GM19328 (cell line): ENCODE results near the gene SIDT1.

Source experiments
- ATAC-seq: cut with Tn5 transposase; IDR thresholded peaks from one replicate; pipeline ENCODE4 v1.9.1; 2021; ENCODE audit warnings: mild to moderate bottlenecking, moderate library complexity; ENCODE audit not compliant: unreplicated experiment

The SIDT1 gene

DNA sequence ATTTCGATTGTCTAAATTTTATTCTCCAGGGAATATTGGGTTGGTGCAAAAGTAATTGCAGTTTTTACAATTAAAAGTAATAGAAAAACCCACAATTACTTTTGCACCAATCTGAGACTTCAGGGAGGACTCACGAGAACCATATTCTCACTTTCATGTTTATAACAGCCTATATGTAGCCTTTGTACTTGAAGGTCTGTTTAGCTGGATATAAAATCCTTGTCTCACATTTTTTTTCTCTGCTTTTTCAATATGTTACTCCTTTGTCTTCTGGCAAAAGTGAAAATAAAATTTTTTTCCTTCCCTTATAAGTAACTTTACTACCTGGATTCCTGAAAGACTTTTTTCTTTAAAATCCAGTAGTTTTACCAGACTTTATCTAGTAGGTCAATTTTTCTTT is 9.2 kb downstream of the SIDT1 start:
- ATAC-seq: no peak

DNA sequence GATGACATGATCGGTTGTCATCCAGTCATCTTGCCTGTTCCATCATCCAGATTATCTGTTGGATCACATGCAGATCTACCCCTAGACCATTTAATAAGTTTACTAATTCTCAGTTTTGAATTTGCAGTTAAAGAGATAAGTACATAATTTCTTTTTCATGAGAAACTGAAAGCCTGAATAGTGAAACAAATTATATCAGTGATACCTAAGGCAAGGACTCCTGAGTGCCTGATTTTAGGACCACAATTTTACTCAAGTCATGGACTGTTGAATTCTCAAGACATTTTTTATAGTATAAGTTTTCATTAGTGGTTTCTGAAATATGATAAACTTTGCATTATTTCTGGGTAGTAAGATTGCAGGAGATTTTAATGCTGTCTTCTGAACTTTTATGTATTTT is 13.2 kb downstream of the SIDT1 start:
- ATAC-seq: no peak

DNA sequence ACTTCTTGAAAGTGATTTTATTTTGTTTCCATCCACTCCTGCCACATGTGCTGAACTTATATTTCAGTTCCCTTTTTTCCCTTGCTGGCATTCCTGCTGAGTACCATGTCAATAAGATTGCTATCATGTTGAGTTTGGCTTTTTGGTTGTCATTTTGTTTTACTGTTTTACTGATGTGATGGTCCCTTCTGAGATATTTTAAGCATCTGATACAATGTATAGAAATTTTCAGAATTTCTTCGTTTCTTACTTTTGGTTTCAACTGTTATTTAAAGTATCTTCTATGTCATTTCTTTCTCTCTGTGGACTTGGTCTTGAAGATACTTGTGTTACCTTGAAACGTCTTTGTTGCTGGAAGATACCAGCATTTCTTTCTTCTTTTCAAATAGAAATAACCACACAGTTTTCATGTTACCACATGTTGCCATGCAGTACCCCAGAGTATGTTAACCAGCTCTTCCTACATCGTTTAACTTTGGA is 14.1 kb downstream of the SIDT1 start:
- peak; percentile 66 for ATAC-seq

DNA sequence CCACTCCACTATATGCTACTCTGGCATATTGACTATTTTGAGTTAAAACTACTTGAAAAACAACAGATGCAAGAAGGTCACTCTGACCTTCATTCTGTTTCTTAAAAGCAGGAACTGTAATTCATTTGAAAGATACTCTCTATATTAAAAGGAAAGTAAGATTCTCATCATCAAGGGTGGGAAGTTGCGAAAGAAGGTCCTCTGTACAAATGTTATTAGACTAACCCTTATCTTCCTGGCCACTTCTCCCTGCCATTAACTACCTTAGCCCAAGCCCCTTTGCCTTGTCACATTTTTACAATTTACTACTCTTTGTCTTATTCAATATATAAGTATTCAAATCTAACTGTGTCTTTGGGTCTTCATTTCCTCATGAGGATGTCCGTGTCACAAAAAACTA is 16.1 kb downstream of the SIDT1 start:
- no peak for ATAC-seq

DNA sequence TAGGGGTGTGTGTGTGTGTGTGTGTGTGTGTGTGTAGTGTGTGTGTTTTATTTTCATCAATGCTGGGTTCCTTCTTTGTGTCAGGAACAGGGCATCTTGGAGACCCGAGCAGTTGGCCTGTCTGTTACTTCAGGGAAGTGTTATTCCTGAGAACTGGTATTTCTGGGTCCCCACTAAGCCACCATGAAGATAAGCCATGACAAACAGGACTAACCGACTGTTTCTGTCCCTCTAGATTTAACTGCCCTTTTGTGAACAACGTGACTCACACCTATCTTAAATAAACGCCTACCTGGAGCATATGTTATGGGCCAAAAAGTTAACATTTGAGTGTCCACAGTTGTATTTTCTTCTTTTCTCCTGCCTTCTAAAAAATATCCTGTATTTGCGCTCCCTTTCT is 19.5 kb downstream of the SIDT1 start:
- no peak for ATAC-seq

DNA sequence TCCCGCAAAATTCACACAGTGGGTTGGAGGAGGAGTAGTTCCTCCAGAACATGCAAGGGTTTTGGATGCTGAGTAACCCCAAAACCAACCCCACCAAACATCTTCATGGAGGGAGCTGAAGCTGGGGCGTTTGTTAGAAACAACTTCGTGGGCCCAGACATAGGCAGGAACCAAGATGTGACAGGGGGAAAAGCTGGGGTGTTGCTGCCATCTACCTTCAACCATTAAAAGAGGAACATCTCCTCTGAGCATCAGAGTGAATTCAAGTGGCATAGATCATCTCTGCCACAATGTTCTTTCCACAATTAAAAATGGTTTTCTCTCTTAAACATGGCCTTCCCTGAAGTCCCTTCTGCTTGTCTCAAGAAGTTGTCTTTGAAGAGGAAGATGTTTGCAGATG is 20.5 kb downstream of the SIDT1 start:
- ATAC-seq: no peak

DNA sequence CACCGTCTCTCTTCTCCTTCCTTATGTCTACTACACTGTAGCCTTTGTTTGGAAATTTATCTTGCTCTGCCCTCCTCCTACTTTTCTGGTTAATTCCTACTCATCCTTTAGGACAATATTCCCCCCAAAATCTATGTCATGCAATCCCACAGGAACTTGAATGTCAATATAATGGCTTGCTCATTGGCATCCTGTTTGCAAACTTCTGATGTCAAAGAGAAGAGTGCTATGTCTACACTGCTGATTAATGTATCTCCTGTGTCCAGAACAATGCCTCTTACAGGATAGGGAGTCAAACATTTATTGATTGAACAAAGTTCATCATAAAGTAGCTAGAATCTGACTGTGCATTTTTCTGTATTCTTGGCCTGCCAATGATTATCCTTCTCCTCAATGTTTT is 22.8 kb downstream of the SIDT1 start:
- ATAC-seq: no peak

DNA sequence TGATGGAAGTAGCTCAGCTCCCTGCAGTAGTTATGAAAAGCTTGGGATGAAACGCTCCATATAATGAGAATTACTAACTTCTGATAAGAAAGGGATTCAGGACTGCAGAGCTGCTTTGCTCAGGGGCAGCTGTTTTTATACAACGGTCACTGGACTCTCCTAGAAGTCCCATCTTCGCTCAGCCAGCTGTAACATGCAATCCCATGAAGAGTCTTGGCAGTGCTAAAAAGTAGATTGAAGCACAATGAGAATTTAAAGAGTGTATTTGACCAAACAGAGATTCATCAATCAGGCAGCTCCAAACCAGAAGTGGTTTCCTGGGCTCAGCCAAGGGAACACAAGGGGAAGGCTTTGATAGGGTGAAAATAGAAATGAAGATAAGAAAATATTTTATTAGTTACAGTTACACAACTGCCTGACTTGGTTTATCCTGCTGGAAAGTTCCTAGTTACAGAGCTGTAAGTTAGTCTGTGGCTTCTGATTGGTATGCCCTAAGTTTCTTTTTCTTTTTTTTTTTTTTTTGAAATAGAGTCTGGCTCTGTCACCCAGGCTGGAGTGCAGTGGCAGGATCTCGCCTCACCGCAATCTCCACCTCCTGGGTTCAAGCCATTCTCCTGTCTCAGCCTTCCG is 24.1 kb downstream of the SIDT1 start:
- ATAC-seq: no peak

DNA sequence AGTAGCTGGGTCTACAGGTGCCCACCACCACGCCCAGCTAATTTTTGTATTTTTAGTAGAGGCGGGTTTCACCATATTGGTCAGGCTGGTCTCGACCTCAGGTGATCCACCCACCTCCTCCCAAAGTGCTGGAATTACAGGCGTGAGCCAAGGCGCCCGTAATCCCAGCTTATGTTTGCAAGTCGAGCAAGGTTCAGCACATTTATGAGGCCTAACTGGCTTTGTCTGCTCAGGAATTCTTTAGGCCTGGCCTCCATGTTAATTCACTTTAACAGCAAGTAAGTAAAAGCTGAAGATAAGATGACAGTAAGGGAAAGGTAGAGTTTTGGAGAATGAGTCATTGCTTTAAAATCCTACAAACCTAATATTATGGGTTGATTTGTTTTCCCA is 24.6 kb downstream of the SIDT1 start:
- ATAC-seq: no peak

DNA sequence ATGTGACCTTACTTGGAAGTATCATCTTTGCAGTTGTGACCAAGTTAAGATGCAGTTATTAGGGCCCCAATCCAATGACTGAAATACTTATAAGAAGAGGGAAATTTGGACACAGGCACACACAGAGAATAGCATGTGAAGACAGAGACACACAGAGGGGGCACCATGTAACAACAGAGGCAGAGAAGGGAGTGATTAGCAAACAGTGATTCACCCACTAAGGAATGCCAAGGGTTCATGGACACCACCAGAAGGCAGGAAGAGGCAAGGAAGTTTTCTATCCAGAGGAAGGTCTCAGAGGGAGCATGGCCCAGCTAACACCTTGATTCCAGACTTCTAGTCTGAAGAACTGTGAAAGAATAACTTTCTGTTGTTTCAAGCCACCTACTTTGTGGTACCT is 25.0 kb downstream of the SIDT1 start:
- no peak for ATAC-seq

DNA sequence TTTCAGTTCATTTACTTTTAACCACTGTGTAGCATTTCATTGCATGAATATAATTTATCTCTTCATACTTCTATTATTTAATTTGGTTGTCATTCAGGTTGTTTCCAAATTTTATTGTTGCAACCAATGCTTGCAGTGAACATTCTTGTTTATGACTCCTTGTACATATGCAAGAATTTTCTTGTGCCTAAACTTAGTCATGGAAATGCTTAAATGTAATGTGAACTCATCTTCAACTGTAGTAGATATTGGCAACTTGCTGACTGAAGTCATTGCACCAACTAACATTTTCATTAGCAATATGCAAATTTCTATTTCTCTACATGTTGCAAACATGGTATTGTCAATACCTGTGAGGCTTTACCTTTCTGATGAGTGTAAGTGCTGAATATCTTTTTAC is 26.7 kb downstream of the SIDT1 start:
- no peak for ATAC-seq

DNA sequence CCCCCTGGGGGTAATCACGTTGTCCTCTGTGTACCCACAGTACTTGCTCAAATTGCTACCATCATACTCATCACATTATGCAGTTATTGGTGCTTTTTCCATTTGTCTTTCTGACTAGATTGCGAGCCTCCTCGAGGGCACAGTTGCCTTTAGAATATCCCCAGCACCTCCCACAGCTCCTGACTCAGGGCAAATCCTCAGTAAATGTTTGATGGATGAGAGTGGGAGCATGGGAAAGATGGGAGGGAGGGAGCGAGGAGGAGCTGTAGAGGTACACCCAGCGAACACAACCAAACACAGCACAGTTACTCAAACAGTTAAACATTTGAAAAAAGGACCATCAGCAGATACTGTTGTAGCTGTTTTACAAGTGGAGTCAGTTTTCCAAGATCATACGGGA is 27.9 kb downstream of the SIDT1 start:
- no peak for ATAC-seq

DNA sequence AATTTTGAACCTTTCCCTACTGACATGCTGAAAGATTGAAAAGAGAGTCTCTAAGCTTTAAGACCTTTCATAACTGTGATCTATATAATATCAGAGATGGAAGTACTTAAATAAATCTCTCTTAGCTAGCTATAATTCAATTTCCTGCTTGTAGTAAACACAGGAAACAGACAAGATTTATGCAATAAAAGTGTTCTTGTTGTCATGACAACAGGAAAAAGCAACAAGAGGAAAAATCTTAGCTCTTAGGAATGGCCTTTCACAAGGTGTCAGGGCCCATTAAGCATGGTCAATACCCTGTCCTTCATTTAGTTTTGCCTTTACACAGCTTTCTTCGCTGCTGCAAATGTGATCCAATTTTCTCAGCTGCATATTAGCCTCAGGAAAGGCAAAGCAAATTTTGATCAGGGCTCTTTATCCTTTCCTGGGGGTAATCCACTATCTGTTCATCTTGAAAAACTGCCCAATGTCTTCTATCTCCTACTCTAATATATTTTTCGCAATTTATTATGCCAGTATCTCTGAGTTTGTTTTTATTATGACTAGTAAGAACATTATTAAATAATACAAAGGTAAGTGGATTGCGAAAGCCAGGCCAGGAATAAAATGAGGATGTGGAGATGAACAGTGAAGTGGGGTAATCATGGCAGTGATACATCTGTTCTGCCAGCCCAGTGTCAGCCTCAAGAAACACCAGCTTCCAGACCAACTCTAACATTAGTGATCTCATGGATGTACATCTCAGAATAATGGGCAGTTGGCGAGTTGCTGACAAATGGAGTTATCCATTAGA is 28.7 kb downstream of the SIDT1 start:
- no peak for ATAC-seq

DNA sequence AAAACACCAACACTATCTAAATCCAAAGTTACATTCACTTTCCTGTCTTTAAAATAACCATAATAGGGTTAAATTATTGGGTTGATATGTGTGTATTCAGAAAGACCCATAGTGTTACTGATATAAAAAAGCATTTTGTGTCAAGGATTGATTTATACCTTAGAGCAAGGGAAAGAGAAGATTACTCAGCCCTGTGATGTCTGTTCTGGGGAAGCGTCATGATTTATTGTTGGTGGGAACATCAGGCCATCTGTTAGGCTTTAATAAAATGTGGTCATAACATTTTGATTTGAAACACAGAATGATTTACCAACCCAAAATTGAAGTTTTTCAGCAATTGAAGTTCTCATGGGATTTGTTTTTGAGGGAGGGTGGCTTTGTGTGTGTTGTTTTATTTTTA is 33.2 kb downstream of the SIDT1 start:
- ATAC-seq: no peak

DNA sequence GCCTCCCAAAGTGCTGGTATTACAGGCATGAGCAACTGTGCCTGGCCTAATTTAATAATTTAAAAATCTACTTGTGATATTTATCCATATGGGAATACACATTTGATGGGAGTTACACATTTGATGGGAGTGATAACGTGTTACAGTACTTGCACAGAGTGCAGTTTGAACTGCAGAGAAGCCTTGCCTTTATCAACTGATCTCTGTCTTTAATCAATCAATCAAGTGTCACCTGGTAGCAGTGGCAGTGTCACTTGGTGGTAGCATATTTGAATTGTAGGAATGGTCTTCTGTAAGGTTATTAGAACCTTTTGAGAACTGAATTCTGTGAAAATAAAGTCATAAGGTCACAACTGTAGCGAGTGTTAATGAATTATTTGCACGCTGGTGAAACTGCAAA is 37.8 kb downstream of the SIDT1 start:
- no peak for ATAC-seq

DNA sequence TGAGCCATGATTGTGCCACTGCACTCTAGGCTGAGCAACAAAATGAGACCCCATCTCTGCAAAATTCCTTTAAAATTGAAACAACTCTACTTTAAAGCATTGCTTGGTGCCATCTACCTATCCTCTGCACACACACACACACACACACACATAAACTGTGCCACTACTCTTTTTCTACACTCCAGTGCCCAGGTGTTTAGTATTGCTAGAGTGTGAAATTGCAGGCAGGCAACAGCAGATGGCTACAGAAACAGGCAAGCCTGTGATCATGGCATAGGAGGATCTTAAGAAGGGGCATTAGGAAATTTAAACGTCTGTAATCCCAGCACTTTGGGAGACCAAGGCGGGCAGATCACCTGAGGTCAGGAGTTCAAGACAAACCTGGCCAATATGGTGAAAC is 39.0 kb downstream of the SIDT1 start:
- ATAC-seq: no peak

DNA sequence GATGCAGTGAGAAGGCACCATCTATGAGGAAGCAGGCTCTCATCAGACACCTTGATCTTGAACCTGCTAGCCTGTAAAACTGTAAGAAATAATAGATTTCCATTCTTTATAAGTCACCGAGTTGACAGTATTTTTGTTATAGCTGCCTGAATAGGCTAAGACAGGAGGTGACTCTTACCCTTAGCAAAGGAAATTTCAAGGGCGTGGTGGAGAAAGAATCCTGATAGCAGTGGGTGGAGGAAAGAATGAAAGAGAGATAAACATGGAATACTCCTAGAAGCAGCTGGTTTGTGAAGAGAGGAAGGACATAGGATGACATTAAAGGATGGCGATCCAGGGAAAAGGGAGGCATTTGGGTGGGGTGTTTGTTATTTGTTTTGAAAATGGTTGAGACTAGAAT is 41.4 kb downstream of the SIDT1 start:
- ATAC-seq: no peak

DNA sequence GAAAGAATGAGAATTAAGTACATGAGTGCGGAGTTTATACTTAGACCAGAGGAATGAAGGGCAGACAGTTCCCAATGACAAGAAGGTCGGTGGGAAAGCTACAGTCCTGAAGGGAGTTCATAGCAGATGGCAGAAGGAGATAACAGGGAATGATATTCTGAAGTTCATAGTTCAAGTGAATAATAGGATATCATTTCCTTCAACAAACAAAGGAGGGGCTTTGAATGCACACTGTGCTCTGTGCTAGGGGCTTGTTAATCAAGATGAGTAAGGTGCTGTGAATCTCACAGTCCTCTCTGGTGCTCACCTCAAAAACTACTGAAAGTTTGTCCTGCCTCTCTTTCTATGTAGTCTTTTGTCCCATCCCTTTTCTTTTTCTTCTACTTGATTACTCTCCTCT is 41.9 kb downstream of the SIDT1 start:
- ATAC-seq: no peak

DNA sequence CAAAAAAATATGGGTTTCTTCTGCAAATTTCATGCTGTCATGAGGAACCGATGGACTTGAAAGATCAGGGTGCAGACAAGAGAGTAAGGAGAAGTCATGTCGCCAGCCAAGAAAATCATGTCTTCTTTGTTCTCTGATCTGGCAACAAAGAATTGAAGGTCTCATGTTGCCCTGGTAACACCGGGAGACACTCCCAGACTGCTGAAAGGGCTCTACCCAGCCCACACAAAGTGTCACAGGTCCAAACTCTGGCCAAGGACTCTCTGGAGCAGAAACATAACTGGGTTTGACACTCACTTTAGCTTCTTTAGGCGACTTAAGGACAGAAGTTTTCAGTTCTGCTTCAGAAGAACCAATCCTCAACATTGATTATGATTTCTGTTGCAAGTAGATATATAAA is 42.9 kb downstream of the SIDT1 start:
- ATAC-seq: no peak

DNA sequence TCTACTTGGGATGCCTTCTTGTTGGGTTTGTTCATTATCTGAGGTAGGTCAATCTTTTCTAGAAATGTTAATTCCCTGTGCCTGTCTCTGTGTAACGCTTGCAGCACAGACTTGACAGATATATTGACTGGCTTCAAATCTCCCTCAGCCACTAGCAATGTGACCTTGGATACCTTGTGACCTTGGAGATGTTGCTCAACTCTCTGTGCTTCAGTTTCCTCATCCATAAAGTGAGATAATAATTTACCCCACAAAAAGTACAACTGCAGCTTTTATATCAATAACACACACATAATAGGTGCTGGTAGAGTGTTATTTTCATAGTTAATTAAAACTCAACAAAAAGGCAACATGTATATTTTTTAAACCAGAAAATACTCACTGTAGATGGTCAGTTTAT is 52.9 kb downstream of the SIDT1 start:
- ATAC-seq: no peak

DNA sequence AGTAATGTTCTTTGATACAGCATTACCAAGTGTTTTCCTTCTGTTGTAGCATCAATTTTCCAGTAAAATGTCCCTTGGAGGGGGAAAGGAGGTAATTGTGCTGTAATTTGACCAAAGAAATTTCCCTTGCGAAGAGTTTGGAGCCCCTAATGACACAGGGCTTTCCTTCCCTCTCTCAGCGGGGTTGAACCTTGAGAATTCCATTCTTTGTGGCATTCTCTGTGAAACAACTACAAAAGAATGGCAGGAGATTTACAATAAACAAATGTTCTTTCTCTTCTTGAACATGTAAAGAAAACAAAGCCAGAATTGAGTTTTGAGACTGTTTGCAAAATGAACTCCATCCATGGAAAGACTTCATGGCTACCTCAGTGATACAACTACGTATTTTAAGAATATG is 53.4 kb downstream of the SIDT1 start:
- ATAC-seq: no peak

DNA sequence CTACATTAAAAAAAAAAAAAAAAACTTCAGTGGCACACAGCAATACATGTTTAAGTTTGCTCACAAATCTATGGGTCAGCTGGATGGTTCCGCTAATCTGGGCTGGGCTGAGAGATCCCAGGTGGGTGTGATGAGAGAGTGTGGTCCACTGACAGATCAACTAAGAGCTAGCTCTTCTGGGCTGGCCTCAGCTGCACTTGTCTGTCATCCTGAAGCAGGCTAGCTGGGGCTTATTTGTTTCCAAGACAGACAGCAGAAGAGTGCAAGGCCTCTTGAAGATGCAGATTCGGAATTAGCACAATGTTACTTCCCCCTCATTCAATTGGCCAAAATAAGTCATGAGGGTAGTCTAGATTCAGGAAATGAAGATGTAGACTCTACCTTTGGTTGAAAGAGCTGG is 56.5 kb downstream of the SIDT1 start:
- ATAC-seq: no peak

DNA sequence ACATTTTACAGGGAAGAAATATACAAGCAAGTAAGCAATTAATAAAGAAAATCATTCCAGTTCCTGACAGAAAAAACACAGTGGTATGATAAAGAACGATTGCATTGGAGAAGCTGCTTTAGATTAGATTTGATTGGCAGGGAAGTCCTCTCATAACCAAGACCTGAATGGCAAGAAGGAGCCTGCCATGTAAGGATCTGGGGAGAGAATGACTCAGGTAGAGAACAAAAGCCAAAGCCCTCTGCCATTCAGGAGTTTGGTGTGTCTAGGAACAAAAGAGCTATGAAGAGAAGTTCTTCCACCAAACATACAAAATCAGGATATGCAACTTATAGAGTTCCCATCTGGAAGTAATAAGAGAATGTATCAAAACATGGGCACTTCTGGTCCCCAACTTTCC is 57.6 kb downstream of the SIDT1 start:
- no peak for ATAC-seq
